Endothelial cell (in vitro differentiated cells): ENCODE measurements around the gene PLA2G4D. TPM values are rescaled to one million over a fixed set of nuclear protein-coding genes. Genes with fewer than 3 reads are reported as not detected.

Source experiments
- DNase-seq: peaks from one replicate; pipeline ENCODE4 v3.0.0; 2021; ENCODE audit warnings: low spot score
- H3K27ac Mint-ChIP-seq: one replicate; pipeline ENCODE4 v1.8.0; 2021; ENCODE audit warnings: mixed read lengths, inconsistent platforms; ENCODE audit not compliant: unreplicated experiment
- H3K27me3 Mint-ChIP-seq: one replicate; pipeline ENCODE4 v1.8.0; 2021; ENCODE audit warnings: mild to moderate bottlenecking, moderate library complexity, mixed read lengths, inconsistent platforms; ENCODE audit not compliant: unreplicated experiment
- H3K36me3 Mint-ChIP-seq: one replicate; pipeline ENCODE4 v1.8.0; 2021; ENCODE audit warnings: mild to moderate bottlenecking, low read depth, mixed read lengths, inconsistent platforms; ENCODE audit not compliant: unreplicated experiment
- H3K4me1 Mint-ChIP-seq: one replicate; pipeline ENCODE4 v1.8.0; 2021; ENCODE audit warnings: mild to moderate bottlenecking, mixed read lengths, inconsistent platforms; ENCODE audit not compliant: unreplicated experiment
- H3K4me3 Mint-ChIP-seq: one replicate; pipeline ENCODE4 v1.8.0; 2021; ENCODE audit warnings: mild to moderate bottlenecking, mixed read lengths, inconsistent platforms; ENCODE audit not compliant: unreplicated experiment
- H3K9me3 Mint-ChIP-seq: one replicate; pipeline ENCODE4 v1.8.0; 2021; ENCODE audit warnings: mixed read lengths, inconsistent platforms; ENCODE audit not compliant: unreplicated experiment
- total RNA-seq: library from RNA; stranded (reverse); fragmentation: NEBNext Ultra II Directional; extraction: Animal tissue kit (Norgen Biotek cat#: 25700); gene quantifications from one replicate; pipeline ENCODE4 v1.2.1, GENCODE V29; 2021; ENCODE audit not compliant: unreplicated experiment
- TF ChIP-seq, protein P1 (sequence below): fragments of 200-600 bp; sonication (generic); IDR thresholded peaks from one replicate; pipeline ENCODE4 v1.5.0; 2021; ENCODE audit warnings: antibody characterized with exemption; ENCODE audit not compliant: unreplicated experiment

PLA2G4D gene
- total RNA-seq, 1 donor from 2014 or later, result not detected

DNA sequence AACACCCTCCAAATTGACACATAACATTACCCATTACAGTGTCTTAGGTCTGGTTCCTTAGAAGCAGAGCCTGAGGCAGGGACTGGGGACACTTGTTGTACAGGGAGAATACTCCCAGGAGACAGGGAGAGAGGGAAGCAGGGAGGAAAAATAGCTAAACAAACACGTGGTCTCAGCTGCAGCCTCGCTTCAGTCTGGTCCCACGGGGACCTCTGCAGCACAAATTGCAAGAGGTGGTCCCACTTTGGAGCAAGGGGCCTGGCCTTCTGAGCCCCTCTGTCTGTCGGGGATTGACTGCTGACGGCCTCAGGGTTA, 25.0 kb upstream of the PLA2G4D start:
- Mint-ChIP-seq H3K36me3 (no peaks in the 10 kb centered on the region), H3K27me3 (peaks cover 3% of the 10 kb centered on the region), H3K9me3 (no peaks in the 10 kb centered on the region), H3K4me1 (peaks cover 20% of the 10 kb centered on the region), H3K4me3 (no peak overlapping the region), H3K27ac (no peak overlapping the region)
- no peak for DNase-seq
- TF ChIP-seq, protein P1, sequence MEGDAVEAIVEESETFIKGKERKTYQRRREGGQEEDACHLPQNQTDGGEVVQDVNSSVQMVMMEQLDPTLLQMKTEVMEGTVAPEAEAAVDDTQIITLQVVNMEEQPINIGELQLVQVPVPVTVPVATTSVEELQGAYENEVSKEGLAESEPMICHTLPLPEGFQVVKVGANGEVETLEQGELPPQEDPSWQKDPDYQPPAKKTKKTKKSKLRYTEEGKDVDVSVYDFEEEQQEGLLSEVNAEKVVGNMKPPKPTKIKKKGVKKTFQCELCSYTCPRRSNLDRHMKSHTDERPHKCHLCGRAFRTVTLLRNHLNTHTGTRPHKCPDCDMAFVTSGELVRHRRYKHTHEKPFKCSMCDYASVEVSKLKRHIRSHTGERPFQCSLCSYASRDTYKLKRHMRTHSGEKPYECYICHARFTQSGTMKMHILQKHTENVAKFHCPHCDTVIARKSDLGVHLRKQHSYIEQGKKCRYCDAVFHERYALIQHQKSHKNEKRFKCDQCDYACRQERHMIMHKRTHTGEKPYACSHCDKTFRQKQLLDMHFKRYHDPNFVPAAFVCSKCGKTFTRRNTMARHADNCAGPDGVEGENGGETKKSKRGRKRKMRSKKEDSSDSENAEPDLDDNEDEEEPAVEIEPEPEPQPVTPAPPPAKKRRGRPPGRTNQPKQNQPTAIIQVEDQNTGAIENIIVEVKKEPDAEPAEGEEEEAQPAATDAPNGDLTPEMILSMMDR, result no peak

DNA sequence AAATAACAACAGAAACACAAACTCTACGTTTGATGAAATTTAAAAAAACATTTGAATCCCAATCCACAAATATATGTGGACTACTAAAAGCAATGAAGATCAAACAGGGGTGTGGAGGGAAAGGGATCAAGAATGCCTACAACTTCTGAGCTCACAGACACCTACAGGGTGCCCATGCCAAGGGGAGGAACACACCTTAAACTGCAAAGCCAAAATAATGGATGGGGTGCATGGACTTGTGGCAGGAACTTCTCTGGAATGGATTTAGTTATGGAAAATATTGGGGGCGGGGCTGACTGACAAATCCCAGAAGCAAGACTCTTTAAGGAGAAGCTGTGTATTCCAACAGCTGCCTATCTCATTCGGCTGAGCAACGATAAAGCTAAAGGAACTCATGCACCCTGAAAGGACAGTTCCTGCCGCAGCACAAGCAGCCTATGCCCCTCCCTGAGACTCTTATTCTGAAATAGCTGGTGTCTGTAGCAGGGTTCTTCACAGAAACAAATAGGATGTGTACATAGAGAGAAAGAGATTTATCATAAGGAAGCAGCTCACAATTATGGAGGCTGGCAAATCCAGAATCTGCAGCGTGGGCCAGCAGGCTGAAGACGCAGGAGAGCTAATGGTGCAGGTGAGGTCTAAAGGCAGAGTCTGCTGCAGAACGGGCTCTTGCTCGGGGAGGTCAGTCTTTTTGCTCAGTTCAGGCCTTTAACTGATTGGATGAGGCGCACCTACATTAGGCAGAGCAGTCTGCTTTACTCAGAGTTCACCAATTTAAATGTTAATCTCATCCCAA, 24.5 kb upstream of the PLA2G4D start:
- no peak for DNase-seq
- no peak overlapping the region for H3K4me3 Mint-ChIP-seq
- no peaks in the 10 kb centered on the region for H3K9me3 Mint-ChIP-seq
- no peaks in the 10 kb centered on the region for H3K36me3 Mint-ChIP-seq
- TF ChIP-seq, protein P1, result no peak
- no peak overlapping the region for H3K27ac Mint-ChIP-seq
- peaks cover 20% of the 10 kb centered on the region for H3K4me1 Mint-ChIP-seq
- H3K27me3 Mint-ChIP-seq, result peaks cover 3% of the 10 kb centered on the region

DNA sequence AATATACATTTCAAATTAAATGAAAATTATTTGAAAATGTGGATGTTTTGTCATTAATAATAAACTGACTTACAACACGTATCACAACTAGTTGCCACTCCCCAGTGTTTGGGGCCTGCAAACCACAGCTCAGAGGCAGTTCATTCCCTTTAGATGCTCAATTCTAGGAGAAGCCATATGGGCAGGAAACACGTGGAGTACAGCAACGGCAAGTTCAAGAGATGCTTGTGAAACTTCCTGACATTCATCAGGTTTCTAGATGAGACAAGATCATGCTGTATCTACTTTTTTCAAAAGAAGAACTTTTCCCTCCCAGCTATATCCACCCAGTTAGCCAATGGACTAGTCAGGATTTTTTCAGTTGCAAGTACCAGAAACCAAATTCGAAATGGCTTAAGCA, 17.6 kb upstream of the PLA2G4D start:
- DNase-seq, result no peak

DNA sequence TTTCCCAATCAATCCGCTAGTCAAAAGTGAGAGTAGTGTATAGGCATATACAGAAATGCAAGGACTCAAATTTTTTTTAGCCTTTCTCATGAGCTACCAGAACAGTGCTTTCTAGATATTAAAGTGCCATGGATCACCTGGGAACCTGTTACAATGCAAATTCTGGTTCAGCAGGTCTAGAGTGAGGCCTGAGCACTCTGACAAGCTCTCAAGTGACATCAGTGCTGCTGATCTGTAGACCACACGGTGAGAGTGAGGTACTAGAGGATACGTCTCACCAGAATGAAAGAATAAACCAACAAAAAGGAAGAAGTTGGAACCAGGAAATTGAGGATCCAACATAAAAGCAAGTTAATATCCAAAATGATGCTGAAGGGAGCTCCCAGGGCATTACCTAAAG, 16.0 kb upstream of the PLA2G4D start:
- no peaks in the 10 kb centered on the region for H3K36me3 Mint-ChIP-seq

More for the DNA sequence above, 17.6 kb upstream of the PLA2G4D start:
- H3K36me3 Mint-ChIP-seq, result no peaks in the 10 kb centered on the region
- TF ChIP-seq, protein P1, result no peak
- H3K27ac Mint-ChIP-seq, result no peak overlapping the region
- peaks cover 4% of the 10 kb centered on the region for H3K4me1 Mint-ChIP-seq
- H3K4me3 Mint-ChIP-seq, result no peak overlapping the region
- H3K27me3 Mint-ChIP-seq, result peaks cover 1% of the 10 kb centered on the region
- H3K9me3 Mint-ChIP-seq, result no peaks in the 10 kb centered on the region

DNA sequence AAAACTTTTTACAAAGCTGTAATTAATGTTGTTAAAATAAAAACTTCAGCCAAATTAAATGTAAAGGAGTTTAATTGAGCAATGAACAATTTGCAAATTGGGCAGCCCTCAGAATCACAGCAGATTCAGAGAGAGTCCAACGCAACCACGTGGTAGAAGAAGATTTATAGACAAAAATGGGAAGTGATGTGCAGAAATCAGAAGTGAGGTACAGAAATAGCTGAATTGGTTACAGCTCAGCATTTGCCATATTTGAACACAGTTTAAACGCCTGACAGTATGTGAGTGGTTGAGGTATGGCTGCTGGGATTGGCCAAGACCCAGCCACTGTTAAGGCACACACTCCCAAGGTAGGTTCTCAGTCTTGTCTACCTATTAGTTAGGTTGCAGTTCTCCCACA, 14.4 kb upstream of the PLA2G4D start:
- H3K27ac Mint-ChIP-seq, result no peak overlapping the region

More for the DNA sequence above, 16.0 kb upstream of the PLA2G4D start:
- Mint-ChIP-seq H3K27me3 (peaks cover 1% of the 10 kb centered on the region), H3K4me3 (no peak overlapping the region), H3K4me1 (peaks cover 4% of the 10 kb centered on the region), H3K27ac (no peak overlapping the region), H3K9me3 (no peaks in the 10 kb centered on the region)
- no peak for DNase-seq
- TF ChIP-seq, protein P1, result no peak

More for the DNA sequence above, 14.4 kb upstream of the PLA2G4D start:
- DNase-seq, result no peak
- TF ChIP-seq, protein P1, result no peak
- peaks cover 4% of the 10 kb centered on the region for H3K4me1 Mint-ChIP-seq
- H3K4me3 Mint-ChIP-seq, result no peak overlapping the region
- peaks cover 1% of the 10 kb centered on the region for H3K27me3 Mint-ChIP-seq
- no peaks in the 10 kb centered on the region for H3K36me3 Mint-ChIP-seq
- no peaks in the 10 kb centered on the region for H3K9me3 Mint-ChIP-seq
